Chondrocyte (in vitro differentiated cells): Measurements from ENCODE around the gene TESK2. TPM values are rescaled to one million over a fixed set of nuclear protein-coding genes. Genes with fewer than 3 reads are reported as not detected.
"Not testable (repeated sequence)": the region's sequence is repeated elsewhere in the genome, so short reads cannot be mapped to it uniquely, and the experiment has no call there.

ENCODE experiments used
- DNase-seq: peaks from one replicate; pipeline ENCODE4 v3.0.0; 2021; ENCODE audit warnings: mixed read lengths, low spot score
- H3K27ac Mint-ChIP-seq: one replicate; pipeline ENCODE4 v1.8.0; 2021; ENCODE audit warnings: mild to moderate bottlenecking, moderate library complexity, mixed read lengths; ENCODE audit not compliant: unreplicated experiment
- H3K27me3 Mint-ChIP-seq: 2 replicates; pipeline ENCODE4 v1.8.0; 2021; ENCODE audit warnings: low read depth, mixed read lengths
- H3K36me3 Mint-ChIP-seq: 2 replicates; pipeline ENCODE4 v1.8.0; 2021; ENCODE audit warnings: low read depth, mixed read lengths
- H3K4me1 Mint-ChIP-seq: 2 replicates; pipeline ENCODE4 v1.8.0; 2021; ENCODE audit warnings: low read depth, mild to moderate bottlenecking, mixed read lengths
- H3K4me3 Mint-ChIP-seq: one replicate; pipeline ENCODE4 v1.8.0; 2021; ENCODE audit warnings: mild to moderate bottlenecking, moderate library complexity, mixed read lengths; ENCODE audit not compliant: unreplicated experiment
- H3K9me3 Mint-ChIP-seq: 2 replicates; pipeline ENCODE4 v1.8.0; 2021; ENCODE audit warnings: low read depth, mixed read lengths
- CTCF ChIP-seq: fragments of 200-600 bp; sonication (generic); IDR thresholded peaks from 2 replicates; pipeline ENCODE4 v1.5.0; 2021; ENCODE audit warnings: antibody characterized with exemption, mild to moderate bottlenecking, moderate library complexity
- total RNA-seq: library from RNA; stranded (reverse); gene quantifications from 3 replicates; pipeline ENCODE4 v1.2.1, GENCODE V29; 2021

The TESK2 gene
- total RNA-seq, 1 donor from 2014 or later, result 1.6 TPM

- no peak for DNase-seq
- Mint-ChIP-seq H3K9me3 (no peaks in the 10 kb centered on the region), H3K27ac (no peak overlapping the region), H3K4me3 (no peak overlapping the region), H3K27me3 (peaks cover 7% of the 10 kb centered on the region), H3K4me1 (no peaks in the 10 kb centered on the region), H3K36me3 (no peaks in the 10 kb centered on the region)
- no peak for TF ChIP-seq CTCF
These were observed 1.7 kb upstream of the TESK2 start for GRCh38 chr1:45492691-45493090.

- no peak for DNase-seq
- Mint-ChIP-seq H3K36me3 (no peaks in the 10 kb centered on the region), H3K27me3 (peaks cover 7% of the 10 kb centered on the region), H3K4me3 (no peak overlapping the region), H3K27ac (no peak overlapping the region), H3K9me3 (no peaks in the 10 kb centered on the region), H3K4me1 (no peaks in the 10 kb centered on the region)
- TF ChIP-seq CTCF, result no peak
These were observed 711 bp upstream of the TESK2 start for GRCh38 chr1:45491487-45492260.

GRCh38 chr1:45490121-45490625 is 790 bp downstream of the TESK2 start:
- Mint-ChIP-seq H3K36me3 (no peaks in the 10 kb centered on the region), H3K27me3 (peaks cover 7% of the 10 kb centered on the region), H3K4me3 (no peak overlapping the region), H3K9me3 (no peaks in the 10 kb centered on the region), H3K27ac (no peak overlapping the region), H3K4me1 (no peaks in the 10 kb centered on the region)
- no peak for DNase-seq
- TF ChIP-seq CTCF, result no peak

- not testable (repeated sequence) for H3K36me3 Mint-ChIP-seq, H3K4me1 Mint-ChIP-seq, H3K9me3 Mint-ChIP-seq, H3K27ac Mint-ChIP-seq, H3K4me3 Mint-ChIP-seq, H3K27me3 Mint-ChIP-seq
- peak; percentile 64 for DNase-seq
These were observed 1.6 kb downstream of the TESK2 start for GRCh38 chr1:45489379-45489778.

GRCh38 chr1:45488666-45489377 is 2.1 kb downstream of the TESK2 start:
- no peaks in the 10 kb centered on the region for H3K36me3 Mint-ChIP-seq
- H3K4me1 Mint-ChIP-seq, result no peaks in the 10 kb centered on the region
- no peak overlapping the region for H3K4me3 Mint-ChIP-seq
- H3K27ac Mint-ChIP-seq, result no peak overlapping the region
- H3K27me3 Mint-ChIP-seq, result peaks cover 7% of the 10 kb centered on the region
- TF ChIP-seq CTCF, result no peak
- no peak for DNase-seq
- H3K9me3 Mint-ChIP-seq, result no peaks in the 10 kb centered on the region
